Caco-2 (cell line): Measurements from ENCODE around the gene VPS33B. TPM values are rescaled to one million over a fixed set of nuclear protein-coding genes. Genes with fewer than 3 reads are reported as not detected.

Experiments used
- BruUV-seq: library from RNA; stranded (reverse); fragments of 400-500 nt; replicated peaks from 2 replicates; lab custom pipeline; 2021; lab: Mats Ljungman, UMichigan
- CTCF ChIA-PET: fragments of 300-600 bp; sonication (Branson Sonifier 250); formaldehyde crosslinking; loops from one replicate; lab custom pipeline; 2022; ENCODE audit warnings: antibody characterized with exemption; lab: Charles Lee
- POLR2A ChIA-PET: fragments of 300-600 bp; sonication (Branson Sonifier 250); formaldehyde crosslinking; loops from one replicate; lab custom pipeline; 2022; ENCODE audit warnings: antibody characterized with exemption; lab: Charles Lee
- DNase-seq, 2 experiments: peaks; one replicate each; pipeline versions ENCODE4 v3.0.0 to v3.0.0-alpha.2; 2020 to 2022
- H3K27me3 ChIP-seq: replicated peaks from 2 replicates; pipeline ENCODE4 v1.6.0; 2011; ENCODE audit warnings: low read length; ENCODE audit not compliant: control insufficient read depth, insufficient read depth
- H3K36me3 ChIP-seq: 2 replicates; pipeline ENCODE4 v1.5.1; 2011; ENCODE audit warnings: low read length; ENCODE audit not compliant: control insufficient read depth, insufficient read depth
- H3K4me1 ChIP-seq: fragments of 250-450 bp; sonication (Bioruptor Pico); 2 replicates; pipeline ENCODE4 v1.5.1; 2020; ENCODE audit warnings: mild to moderate bottlenecking
- H3K4me3 ChIP-seq: 2 replicates; pipeline ENCODE4 v1.5.1; 2011; ENCODE audit warnings: low read depth, mild to moderate bottlenecking, control low read depth, low read length
- H3K9me3 ChIP-seq: fragments of 250-450 bp; sonication (Bioruptor Pico); 2 replicates; pipeline ENCODE4 v1.5.1; 2020; ENCODE audit warnings: mild to moderate bottlenecking, moderate library complexity
- H3K27ac Mint-ChIP-seq: one replicate; pipeline ENCODE4 v1.8.0; 2022; ENCODE audit warnings: mixed read lengths; ENCODE audit not compliant: unreplicated experiment
- H3K27me3 Mint-ChIP-seq: one replicate; pipeline ENCODE4 v1.8.0; 2022; ENCODE audit warnings: mixed read lengths; ENCODE audit not compliant: insufficient read depth, unreplicated experiment
- H3K36me3 Mint-ChIP-seq: one replicate; pipeline ENCODE4 v1.8.0; 2022; ENCODE audit warnings: mild to moderate bottlenecking, mixed read lengths; ENCODE audit not compliant: insufficient read depth, unreplicated experiment
- H3K4me1 Mint-ChIP-seq: one replicate; pipeline ENCODE4 v1.8.0; 2022; ENCODE audit warnings: low read depth, mixed read lengths; ENCODE audit not compliant: unreplicated experiment
- H3K4me3 Mint-ChIP-seq: one replicate; pipeline ENCODE4 v1.8.0; 2022; ENCODE audit warnings: mild to moderate bottlenecking, moderate library complexity, mixed read lengths; ENCODE audit not compliant: unreplicated experiment
- H3K9me3 Mint-ChIP-seq: one replicate; pipeline ENCODE4 v1.8.0; 2022; ENCODE audit warnings: mixed read lengths; ENCODE audit not compliant: unreplicated experiment
- intact Hi-C: fragments of 100-400 bp; cut with micrococcal nuclease; formaldehyde crosslinking; loops from one replicate; pipeline ENCODE4 v1.10.0; 2022; ENCODE audit not compliant: unreplicated experiment
- total RNA-seq: library from RNA; stranded (reverse); gene quantifications from 2 replicates; pipeline ENCODE4 v1.2.3, GENCODE V29; 2022
- TF ChIP-seq, protein P1 (sequence below), 2 experiments: fragments of 200-600 bp in 1 of 2; IDR thresholded peaks; 1 replicate in 1 of 2; 2 replicates in 1 of 2; pipeline versions ENCODE4 v1.5.1 to v1.8.0; 2011 to 2022; ENCODE audit warnings: antibody characterized with exemption in 1 of 2, control low read depth in 1 of 2, inconsistent platforms in 1 of 2, low read depth in 1 of 2, low read length in 1 of 2, mild to moderate bottlenecking in 1 of 2, moderate library complexity in 1 of 2; ENCODE audit not compliant: insufficient read depth in 1 of 2, severe bottlenecking in 1 of 2, unreplicated experiment in 1 of 2

VPS33B gene
- total RNA-seq, 1 experiment from 2014 or later, result 13.7 TPM

DNA sequence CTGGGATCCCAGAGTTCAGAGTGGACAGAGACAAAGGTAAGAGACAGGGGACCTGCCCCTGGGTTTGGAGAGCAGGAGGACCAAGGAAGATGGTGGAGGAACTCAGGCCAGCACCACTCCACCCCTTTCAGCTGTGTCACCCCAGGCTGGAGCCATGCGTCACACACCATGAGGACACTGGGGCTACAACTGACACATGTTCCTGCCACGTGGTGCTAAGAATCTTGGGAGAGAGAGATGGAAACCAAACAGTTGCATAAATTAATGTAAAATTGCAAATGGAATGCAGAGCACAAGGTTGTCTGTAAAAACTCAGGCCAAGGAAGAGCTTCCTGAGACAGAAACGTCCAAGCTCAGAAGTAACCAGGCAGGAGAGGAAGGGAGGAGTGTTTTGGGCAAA is 22.7 kb upstream of the VPS33B start:
- no peak overlapping the region for H3K4me3 Mint-ChIP-seq
- DNase-seq, result no peak
- no peaks in the 10 kb centered on the region for H3K36me3 ChIP-seq
- no peaks in the 10 kb centered on the region for H3K36me3 Mint-ChIP-seq
- no peaks in the 10 kb centered on the region for H3K9me3 Mint-ChIP-seq
- intact Hi-C loops, result no loop called here
- no peak overlapping the region for H3K27ac Mint-ChIP-seq
- no peaks in the 10 kb centered on the region for H3K4me1 ChIP-seq
- no peak overlapping the region for H3K4me3 ChIP-seq
- POLR2A ChIA-PET, result no interaction called here
- no peaks in the 10 kb centered on the region for H3K27me3 ChIP-seq
- peaks cover 3% of the 10 kb centered on the region for H3K27me3 Mint-ChIP-seq
- TF ChIP-seq, protein P1, sequence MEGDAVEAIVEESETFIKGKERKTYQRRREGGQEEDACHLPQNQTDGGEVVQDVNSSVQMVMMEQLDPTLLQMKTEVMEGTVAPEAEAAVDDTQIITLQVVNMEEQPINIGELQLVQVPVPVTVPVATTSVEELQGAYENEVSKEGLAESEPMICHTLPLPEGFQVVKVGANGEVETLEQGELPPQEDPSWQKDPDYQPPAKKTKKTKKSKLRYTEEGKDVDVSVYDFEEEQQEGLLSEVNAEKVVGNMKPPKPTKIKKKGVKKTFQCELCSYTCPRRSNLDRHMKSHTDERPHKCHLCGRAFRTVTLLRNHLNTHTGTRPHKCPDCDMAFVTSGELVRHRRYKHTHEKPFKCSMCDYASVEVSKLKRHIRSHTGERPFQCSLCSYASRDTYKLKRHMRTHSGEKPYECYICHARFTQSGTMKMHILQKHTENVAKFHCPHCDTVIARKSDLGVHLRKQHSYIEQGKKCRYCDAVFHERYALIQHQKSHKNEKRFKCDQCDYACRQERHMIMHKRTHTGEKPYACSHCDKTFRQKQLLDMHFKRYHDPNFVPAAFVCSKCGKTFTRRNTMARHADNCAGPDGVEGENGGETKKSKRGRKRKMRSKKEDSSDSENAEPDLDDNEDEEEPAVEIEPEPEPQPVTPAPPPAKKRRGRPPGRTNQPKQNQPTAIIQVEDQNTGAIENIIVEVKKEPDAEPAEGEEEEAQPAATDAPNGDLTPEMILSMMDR (IDR thresholded peaks at IDR 0.05; ENCODE audit: insufficient read depth in 1 of 2, low read depth in 1 of 2, low read length in 1 of 2, severe bottlenecking in 1 of 2, unreplicated experiment in 1 of 2), result no peak
- CTCF ChIA-PET, result no interaction called here
- no peaks in the 10 kb centered on the region for H3K9me3 ChIP-seq
- no peaks in the 10 kb centered on the region for H3K4me1 Mint-ChIP-seq
- BruUV-seq, result no TSS peak

DNA sequence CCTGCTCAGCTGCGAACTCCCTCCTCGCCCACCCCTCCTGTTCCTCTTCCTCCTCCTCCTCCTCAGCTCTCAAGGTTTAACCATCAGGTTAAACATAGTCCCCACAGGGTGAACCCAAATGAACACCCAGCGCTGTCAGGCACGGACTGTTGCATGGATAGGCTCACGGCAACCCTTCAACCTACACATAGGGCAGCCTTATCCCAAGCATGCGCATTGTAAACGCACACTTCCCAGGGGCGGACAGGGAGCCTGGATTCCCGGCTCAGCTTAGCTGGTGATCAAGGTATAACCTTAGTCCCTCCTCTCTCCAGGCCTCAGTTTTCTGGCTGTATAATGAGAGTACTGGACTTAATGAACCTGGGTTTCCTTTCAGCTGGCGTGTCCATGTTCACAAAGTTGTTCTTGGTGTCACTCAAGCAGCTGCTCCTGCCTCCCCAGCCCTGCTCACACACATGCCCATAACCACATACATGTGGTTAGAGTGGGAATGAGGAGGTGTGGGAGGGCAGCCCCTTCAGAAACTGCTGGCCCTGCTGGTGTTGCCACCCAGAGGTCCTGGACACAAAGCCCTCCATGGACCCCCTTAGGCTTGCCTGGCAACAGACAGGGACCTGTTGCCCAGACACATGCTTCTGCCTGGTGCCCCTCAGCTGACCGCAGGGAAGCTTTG is 20.9 kb upstream of the VPS33B start:
- CTCF ChIA-PET, result interaction anchor here (0.5 kb wide), 1 partner anchor 391 kb away, joined by 3 read pairs; no protein-coding TSS in a partner anchor
- no TSS peak for BruUV-seq

DNA sequence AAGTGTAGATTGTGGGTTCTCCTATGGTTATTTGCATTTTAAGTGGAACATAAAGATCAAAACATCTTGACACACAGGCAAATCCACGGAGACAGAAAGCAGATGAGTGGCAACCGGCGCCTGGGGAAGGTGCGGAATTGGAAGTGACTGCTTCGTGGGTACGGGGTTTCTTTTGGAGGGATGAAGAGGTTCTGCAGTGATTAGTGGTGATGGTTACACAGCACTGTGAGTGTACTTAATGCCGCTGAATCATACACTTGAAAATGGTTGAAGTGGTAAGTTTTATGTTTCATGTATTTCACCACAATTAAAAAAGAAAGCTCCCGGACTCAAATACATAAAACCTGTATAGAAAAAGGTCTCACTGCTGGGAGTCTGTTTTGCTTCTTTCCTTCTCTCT is 18.5 kb upstream of the VPS33B start:
- POLR2A ChIA-PET, result no interaction called here
- CTCF ChIA-PET, result interaction anchor here (0.6 kb wide), 1 partner anchor 1522 kb away, joined by 4 read pairs; no protein-coding TSS in a partner anchor
- H3K27me3 ChIP-seq, result no peaks in the 10 kb centered on the region; the same call in 1 of the 2 replicates
- Mint-ChIP-seq H3K36me3 (no peaks in the 10 kb centered on the region), H3K4me1 (no peaks in the 10 kb centered on the region), H3K27ac (no peak overlapping the region), H3K9me3 (no peaks in the 10 kb centered on the region), H3K27me3 (peaks cover 9% of the 10 kb centered on the region), H3K4me3 (no peak overlapping the region)
- intact Hi-C loops, result no loop called here
- no peak for DNase-seq
- H3K36me3 ChIP-seq, result no peaks in the 10 kb centered on the region
- H3K4me1 ChIP-seq, result no peaks in the 10 kb centered on the region
- H3K9me3 ChIP-seq, result no peaks in the 10 kb centered on the region
- TF ChIP-seq, protein P1 (IDR thresholded peaks at IDR 0.05; ENCODE audit: insufficient read depth in 1 of 2, low read depth in 1 of 2, low read length in 1 of 2, severe bottlenecking in 1 of 2, unreplicated experiment in 1 of 2), result no peak
- no peak overlapping the region for H3K4me3 ChIP-seq
- no TSS peak for BruUV-seq

More for the DNA sequence above, 20.9 kb upstream of the VPS33B start:
- Histone ChIP-seq H3K9me3 (no peaks in the 10 kb centered on the region), H3K4me3 (no peak overlapping the region), H3K27me3 (no peaks in the 10 kb centered on the region; the same call in 1 of the 2 replicates), H3K4me1 (no peaks in the 10 kb centered on the region), H3K36me3 (no peaks in the 10 kb centered on the region)
- intact Hi-C loops, result no loop called here
- Mint-ChIP-seq H3K27me3 (peaks cover 3% of the 10 kb centered on the region), H3K4me1 (no peaks in the 10 kb centered on the region), H3K4me3 (no peak overlapping the region), H3K27ac (no peak overlapping the region), H3K36me3 (no peaks in the 10 kb centered on the region), H3K9me3 (no peaks in the 10 kb centered on the region)
- TF ChIP-seq, protein P1 (IDR thresholded peaks at IDR 0.05; ENCODE audit: insufficient read depth in 1 of 2, low read depth in 1 of 2, low read length in 1 of 2, severe bottlenecking in 1 of 2, unreplicated experiment in 1 of 2), result no peak
- POLR2A ChIA-PET, result no interaction called here
- DNase-seq, result no peak
